GM19023 (cell line): Measurements from ENCODE around the gene LMAN2L.
"Not testable (repeated sequence)": the region's sequence is repeated elsewhere in the genome, so short reads cannot be mapped to it uniquely, and the experiment has no call there.

Source experiments
- ATAC-seq: cut with Tn5 transposase; IDR thresholded peaks from one replicate; pipeline ENCODE4 v1.9.1; 2021; ENCODE audit warnings: mild to moderate bottlenecking, moderate library complexity; ENCODE audit not compliant: unreplicated experiment

LMAN2L gene

GRCh38 chr2:96688649-96689430, 51.0 kb downstream of the LMAN2L start:
- no peak for ATAC-seq

GRCh38 chr2:96687711-96688640, 51.9 kb downstream of the LMAN2L start:
- ATAC-seq: no peak

- ATAC-seq: no peak
Measured at GRCh38 chr2:96687266-96687665, 52.6 kb downstream of the LMAN2L start.

GRCh38 chr2:96685577-96686459, 54.0 kb downstream of the LMAN2L start:
- no peak for ATAC-seq

GRCh38 chr2:96684883-96685576, 54.8 kb downstream of the LMAN2L start:
- no peak for ATAC-seq

GRCh38 chr2:96683972-96684820, 55.7 kb downstream of the LMAN2L start:
- ATAC-seq: no peak

- ATAC-seq: no peak
Measured at GRCh38 chr2:96683307-96683706, 56.6 kb downstream of the LMAN2L start.

GRCh38 chr2:96681540-96681939, 58.3 kb downstream of the LMAN2L start:
- ATAC-seq: no peak

GRCh38 chr2:96680561-96681141, 59.2 kb downstream of the LMAN2L start:
- ATAC-seq: no peak

- no peak for ATAC-seq
Measured at GRCh38 chr2:96679848-96680247, 60.0 kb downstream of the LMAN2L start.

GRCh38 chr2:96669539-96670215, 70.2 kb downstream of the LMAN2L start:
- no peak for ATAC-seq

GRCh38 chr2:96668771-96669170, 71.1 kb downstream of the LMAN2L start:
- no peak for ATAC-seq

GRCh38 chr2:96665717-96666116, 74.1 kb downstream of the LMAN2L start:
- not testable (repeated sequence) for ATAC-seq

- ATAC-seq: no peak
Measured at GRCh38 chr2:96665083-96665569, 74.7 kb downstream of the LMAN2L start.

- ATAC-seq: no peak
Measured at GRCh38 chr2:96664366-96664925, 75.4 kb downstream of the LMAN2L start.

- ATAC-seq: no peak
Measured at GRCh38 chr2:96663829-96664228, 76.0 kb downstream of the LMAN2L start.

GRCh38 chr2:96663177-96663576, 76.7 kb downstream of the LMAN2L start:
- no peak for ATAC-seq

GRCh38 chr2:96662360-96662759, 77.5 kb downstream of the LMAN2L start:
- ATAC-seq: no peak
